TTC549 (cell line): Measurements from ENCODE around the gene MOSPD3.

ENCODE experiments used
- FAIRE-seq: peaks from 2 replicates; lab custom pipeline; 2012; peaks lifted over from hg19 to GRCh38; lab: Jason Lieb, UNC

MOSPD3 gene

GRCh38 chr7:100575746-100576383 lies 36.5 kb upstream of the MOSPD3 start:
- no peak for FAIRE-seq

DNA sequence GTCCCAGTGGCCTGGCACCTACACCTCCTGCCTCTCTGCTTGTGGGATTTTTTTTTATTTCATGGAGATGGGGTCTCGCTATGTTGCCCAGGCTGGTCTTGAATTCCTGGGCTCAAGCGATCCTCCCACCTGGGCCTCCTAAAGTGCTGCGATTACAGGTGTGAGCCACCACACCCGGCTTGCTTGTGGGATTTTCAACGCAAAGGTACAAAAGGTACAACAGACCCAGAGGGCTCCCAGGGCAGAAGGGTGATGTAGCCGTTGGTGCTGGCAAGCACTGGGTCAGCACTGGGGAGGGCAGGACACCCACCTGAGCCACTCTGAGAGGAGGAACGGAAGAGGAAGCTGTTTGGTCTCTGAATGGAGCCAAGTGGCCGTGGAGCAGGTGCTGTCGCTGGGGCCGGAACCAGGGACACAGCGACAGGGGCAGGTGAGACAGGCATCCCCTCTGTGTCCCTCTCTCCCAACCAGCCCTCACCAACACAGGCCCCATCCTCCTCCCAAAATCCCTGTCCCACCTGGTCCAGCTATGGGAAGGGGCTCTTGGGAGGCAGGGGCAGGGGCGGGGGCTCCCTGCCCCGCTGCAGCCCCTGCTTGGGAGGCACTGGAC lies 35.9 kb upstream of the MOSPD3 start:
- FAIRE-seq = no peak

DNA sequence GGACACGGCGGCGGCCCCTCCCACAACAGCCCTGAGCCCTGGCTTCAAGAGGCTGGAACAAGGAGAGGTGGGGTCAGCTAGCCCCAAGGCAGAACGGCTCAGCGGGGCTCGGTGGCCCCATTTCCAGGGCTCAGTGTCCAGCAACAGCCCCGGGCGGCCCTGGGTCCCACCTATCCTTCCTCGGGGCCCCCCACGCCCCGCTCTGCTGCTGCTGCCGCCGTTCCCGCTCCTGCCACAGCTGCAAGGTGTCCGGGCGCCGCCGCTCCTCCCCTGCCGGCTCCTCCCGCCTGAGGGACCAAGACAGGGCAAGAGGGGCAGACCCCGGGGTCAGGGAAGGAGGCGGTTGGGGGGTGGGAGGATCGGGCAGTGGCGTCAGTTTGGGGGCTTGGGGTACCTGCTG lies 35.2 kb upstream of the MOSPD3 start:
- FAIRE-seq = no peak

- FAIRE-seq = no peak
Measured at GRCh38 chr7:100577507-100577906, 34.8 kb upstream of the MOSPD3 start.

DNA sequence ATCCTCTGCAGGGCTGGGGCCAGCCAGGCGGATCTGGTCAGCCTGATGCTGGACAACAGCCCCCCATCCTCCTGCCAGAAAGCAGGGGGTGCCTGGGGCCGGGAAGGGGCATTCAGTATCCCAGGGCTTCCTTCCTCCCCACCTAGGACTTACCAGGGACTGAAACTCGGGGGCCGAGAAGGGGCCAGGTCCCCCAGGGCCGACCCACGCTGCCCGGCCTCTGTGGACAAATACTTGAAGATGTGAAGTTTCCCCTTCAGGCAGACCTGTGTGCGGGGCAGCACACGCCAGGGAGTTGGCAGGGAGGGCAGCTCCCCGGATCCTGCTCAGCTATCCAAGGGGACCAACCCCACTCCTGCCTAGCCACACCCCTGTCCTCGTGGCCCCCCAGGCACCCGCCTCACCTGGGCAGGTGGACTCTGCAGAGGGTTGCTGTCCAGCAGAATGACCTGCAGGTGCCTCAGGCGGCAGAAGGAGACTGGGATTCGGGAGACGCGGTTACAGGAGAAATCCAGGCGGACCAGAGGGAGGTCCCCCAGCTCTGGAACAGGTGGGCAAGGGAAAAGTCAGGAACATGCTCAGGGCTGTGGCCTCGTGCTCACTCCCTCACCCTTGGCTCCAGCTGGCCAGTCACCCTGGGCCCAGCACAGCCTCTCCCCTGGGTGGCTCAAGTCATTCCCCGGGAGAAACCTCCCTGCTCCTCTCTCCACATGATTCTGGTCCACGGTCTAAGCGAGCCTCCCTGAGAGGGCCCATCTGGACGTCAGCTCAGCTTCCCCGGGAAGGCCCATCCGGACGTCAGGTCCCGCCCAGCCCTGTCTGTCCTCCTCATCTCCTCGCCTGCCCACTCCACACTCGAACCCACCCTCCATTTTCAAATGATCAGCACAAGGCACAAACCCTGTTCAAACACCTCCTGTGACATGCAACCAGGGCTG lies 33.8 kb upstream of the MOSPD3 start:
- no peak for FAIRE-seq

DNA sequence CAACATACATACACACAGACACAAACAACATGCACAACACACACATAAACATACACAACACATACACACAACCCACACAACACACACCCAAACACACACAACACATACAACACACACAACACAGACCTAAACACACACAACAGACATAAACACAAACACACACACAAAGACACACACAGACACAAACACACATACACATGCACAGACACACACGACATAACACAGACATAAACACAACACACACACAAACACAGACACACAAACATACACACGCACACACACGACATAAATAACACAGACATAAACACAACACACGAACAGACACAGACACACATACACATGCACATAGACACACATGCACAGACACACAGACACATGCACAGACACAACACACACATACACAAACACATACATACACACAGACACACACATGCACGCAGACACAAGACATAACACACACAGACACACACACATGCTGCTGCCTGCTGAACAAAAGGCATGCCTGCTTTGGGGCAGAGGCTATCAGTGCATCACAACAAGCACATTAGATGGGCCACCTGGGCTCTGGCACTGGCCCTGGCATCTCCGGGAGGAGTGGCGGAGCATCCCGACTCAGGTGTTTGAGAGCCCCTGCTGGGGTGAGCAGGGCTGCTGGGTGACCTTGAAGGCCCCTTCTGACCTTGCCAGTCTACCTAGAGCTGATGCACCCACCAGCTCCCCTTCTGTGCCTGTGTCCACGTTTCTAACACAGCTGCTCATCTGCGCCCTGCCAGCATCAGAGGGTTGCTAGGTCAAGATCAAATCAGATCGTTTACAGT lies 31.7 kb upstream of the MOSPD3 start:
- no peak for FAIRE-seq

DNA sequence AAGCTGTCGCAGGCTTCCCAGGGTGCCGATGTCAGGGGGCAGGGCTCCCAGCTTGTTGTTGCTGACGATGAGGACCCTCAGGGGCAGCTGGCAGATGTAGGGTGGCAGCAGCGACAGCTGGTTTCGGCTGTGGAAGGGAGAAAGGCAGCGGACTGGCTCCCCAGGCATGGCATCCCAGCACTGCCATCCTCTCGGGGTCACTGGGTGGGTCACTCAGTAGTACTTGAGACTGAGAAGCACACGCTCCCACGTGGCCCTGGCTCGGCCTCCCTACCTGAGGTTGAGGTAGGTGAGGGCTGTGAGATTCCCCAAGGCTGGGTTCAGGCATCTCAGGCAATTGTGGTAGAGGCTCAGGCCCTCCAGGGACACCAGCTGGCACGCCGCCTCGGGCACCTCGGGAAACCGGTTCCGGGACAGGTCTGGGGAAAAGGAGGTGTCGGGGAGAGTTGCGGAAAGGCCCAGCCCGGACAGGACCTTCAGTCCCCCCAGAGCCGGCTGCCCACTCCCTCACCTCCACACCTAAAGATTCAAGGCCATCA lies 30.2 kb upstream of the MOSPD3 start:
- FAIRE-seq = no peak

DNA sequence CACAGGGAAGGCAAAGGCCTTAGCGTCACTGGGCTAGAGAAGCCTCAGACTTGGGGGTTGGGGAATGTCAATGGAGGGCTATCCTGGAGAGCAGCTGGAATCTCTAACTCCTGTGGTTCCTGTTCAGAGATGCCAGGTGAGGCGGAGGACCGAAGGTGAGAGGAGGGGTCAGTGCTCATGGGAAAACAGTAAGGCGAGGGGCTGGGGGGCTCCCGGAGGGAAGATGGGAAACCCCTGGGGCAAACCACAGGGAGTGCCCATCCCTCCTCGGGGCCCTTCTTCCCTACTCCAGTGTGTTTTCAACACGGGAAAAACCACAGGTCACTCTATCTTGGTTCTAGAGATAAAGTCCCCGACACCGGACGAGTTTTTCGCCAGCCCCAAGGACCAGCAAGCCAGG lies 29.7 kb upstream of the MOSPD3 start:
- no peak for FAIRE-seq

- no peak for FAIRE-seq
Measured at GRCh38 chr7:100583132-100584053, 28.9 kb upstream of the MOSPD3 start.

- FAIRE-seq = no peak
Measured at GRCh38 chr7:100584054-100584682, 28.2 kb upstream of the MOSPD3 start.

- no peak for FAIRE-seq
Measured at GRCh38 chr7:100584683-100585510, 27.4 kb upstream of the MOSPD3 start.

DNA sequence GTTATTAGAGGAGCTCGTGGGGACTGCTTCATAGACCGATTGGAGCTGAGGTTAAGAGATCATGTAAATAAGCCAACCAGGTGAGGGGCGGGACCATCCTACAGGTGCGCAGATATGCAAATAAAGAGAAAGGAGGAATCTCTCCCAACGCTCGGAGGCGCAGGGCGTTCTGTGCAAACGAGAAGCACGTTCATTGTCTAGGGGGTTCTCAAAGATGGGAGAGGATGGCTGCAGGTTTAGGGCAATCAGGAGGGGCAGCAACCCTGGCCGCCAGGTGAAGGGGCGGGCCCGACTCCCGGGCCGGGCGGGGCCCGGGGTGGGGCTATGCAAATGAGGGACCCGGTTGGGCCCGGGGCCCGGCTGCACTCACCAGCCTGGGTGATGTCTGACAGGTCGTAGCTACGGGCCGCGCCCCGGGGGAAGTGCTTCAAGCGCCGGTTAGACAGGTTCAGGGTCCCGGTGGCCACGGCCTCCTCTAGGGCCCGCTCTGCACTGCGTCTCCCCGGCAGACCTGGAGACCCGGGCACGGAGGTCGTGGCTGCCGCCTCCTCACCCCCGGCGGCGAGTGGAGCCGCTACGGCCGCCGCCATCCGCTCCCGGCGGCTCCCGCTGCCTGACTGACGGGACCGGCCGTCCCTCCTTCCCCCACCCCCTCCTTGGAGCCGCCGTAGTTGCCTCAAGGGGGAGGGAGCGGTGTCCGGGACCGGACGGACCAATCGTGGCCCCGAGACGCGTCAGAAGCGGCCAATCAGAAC lies 26.7 kb upstream of the MOSPD3 start, which contains the start of gene LRCH4:
LRCH4 (minus strand) TSS at position 619 of the 755 bp plus-strand sequence; CDS start at position 590, 29 bp downstream.
- no peak for FAIRE-seq

DNA sequence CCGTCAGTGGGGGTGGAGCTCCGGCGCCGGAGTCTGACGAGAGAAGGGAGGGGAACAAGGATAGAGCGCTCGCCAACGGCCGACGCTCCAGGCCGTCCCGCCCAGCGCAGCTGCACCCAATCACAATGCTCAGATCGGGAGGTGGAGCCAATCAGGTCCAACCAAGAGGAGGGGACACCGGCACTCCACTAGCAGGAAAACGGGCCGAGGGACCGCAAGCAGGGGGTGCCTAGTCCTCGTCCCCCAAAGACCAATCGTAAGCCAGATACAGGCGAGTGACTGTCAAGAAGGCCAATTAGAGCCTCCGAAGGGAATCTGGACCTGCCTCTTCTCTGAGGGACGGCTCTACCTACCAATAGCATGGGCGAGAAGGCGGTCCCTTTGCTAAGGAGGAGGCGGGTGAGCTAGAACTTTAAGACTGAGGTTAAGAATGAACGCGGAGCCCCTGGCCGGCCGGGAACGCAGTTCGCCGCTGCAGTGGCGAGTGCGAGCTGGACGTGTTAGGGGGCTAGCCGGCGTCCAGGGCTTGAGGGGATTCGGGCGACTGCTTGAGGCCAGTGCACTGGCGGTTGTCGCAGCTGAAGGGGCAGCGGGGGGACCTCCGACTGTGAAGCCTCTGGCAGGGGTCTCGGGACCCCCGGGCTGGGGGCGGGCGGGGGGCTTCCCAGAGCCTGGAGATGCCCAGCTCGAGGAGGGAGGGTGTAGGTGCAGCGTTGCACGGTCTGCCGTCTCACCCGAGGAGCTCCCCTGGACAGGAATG lies 25.9 kb upstream of the MOSPD3 start, which contains the start of gene FBXO24:
FBXO24 (plus strand) TSS at position 63 of the 760 bp plus-strand sequence; CDS start at position 361, 298 bp downstream.
- peak; percentile 98 for FAIRE-seq

- FAIRE-seq = no peak
Measured at GRCh38 chr7:100588438-100588837, 23.9 kb upstream of the MOSPD3 start.

DNA sequence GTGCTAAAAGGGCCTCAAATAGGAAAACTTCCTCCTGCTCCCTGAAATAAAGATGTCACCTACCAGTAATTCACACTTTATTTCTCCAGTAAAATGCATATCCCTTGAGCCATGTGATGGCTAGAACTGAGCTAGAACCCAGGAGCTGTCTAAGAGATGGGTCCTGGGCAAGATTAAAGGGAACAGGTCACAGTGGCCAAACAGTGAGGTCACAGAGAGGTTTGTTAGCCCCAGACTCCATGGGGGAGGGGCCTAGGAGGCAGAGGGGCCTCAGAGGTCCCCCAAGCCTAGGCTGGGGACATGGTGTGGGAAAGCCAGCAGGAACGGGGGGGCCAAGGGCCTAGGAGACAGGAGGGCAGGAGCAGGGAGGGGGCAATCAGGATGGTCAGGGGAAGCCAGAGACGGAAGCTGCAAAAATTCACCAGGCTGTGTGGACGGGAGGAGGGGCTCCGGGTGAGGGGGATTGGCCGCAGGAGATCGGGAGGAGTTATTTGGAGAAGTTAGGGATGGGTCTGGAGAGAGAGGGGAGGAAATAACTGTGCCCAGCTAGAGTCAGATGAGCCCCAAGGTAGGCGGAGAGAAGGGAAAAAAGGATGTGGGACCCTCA lies 22.9 kb upstream of the MOSPD3 start:
- FAIRE-seq = no peak

DNA sequence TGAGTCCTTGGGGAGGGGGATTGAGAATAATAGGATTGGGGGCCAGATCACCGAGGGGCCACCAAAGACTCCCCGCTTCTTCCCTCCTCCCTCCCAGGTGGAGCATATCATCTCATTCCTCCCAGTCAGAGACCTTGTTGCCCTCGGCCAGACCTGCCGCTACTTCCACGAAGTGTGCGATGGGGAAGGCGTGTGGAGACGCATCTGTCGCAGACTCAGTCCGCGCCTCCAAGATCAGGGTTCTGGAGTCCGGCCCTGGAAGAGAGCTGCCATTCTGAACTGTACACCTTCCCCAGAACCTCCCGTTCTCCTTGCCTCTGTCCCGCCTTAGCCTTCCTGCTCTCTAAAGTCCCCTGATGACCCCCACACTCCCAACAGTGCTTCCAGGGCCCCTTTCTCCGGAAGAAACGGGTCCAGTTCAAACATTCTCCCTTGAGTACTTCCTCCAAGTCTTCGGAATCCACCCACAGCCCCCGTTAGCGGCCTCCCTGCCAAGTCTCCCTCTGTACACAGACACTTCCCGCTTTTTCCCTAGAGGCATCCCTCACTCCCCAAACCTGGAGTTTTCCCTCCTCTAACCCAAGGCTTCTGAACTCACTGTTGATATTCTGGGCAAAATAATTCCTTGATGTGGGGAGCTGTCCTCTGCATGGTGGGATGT lies 22.1 kb upstream of the MOSPD3 start:
- FAIRE-seq = no peak

- no peak for FAIRE-seq
Measured at GRCh38 chr7:100591596-100591995, 20.7 kb upstream of the MOSPD3 start.
